Fibroblast of lung (primary cell): ENCODE results near the gene LIN7C. TPM values are rescaled to one million over a fixed set of nuclear protein-coding genes. Genes with fewer than 3 reads are reported as not detected.

Experiments
- DNase-seq, 2 donors: peaks; one replicate each; pipeline versions ENCODE4 v3.0.0 to v3.0.0-alpha.2; 2010; ENCODE audit warnings: low read depth in 2 of 2
- H2AFZ ChIP-seq: 2 replicates; pipeline ENCODE4 v1.5.1; 2012; ENCODE audit warnings: low read length, control low read depth, inconsistent platforms
- H3K27ac ChIP-seq: 2 replicates; pipeline ENCODE4 v1.5.1; 2011; ENCODE audit warnings: low read length, control low read depth; ENCODE audit not compliant: insufficient read depth
- H3K27me3 ChIP-seq: 2 replicates; pipeline ENCODE4 v1.5.1; 2011; ENCODE audit warnings: mild to moderate bottlenecking, low read length; ENCODE audit not compliant: control insufficient read depth, insufficient read depth
- H3K36me3 ChIP-seq: 2 replicates; pipeline ENCODE4 v1.5.1; 2011; ENCODE audit warnings: low read length; ENCODE audit not compliant: control insufficient read depth, insufficient read depth
- H3K4me1 ChIP-seq: 2 replicates; pipeline ENCODE4 v1.5.1; 2011; ENCODE audit warnings: low read length; ENCODE audit not compliant: control insufficient read depth, insufficient read depth; ENCODE audit errors: extremely low read depth
- H3K4me2 ChIP-seq: 2 replicates; pipeline ENCODE4 v1.5.1; 2011; ENCODE audit warnings: low read length, control low read depth; ENCODE audit not compliant: insufficient read depth; ENCODE audit errors: extremely low read depth
- H3K4me3 ChIP-seq, 4 experiments: fragments of 200-600 bp in 1 of 4; sonication (generic) in 1 of 4; replicated peaks in 1 of 4; 2 replicates each; pipeline ENCODE4 v1.5.1; 2011 to 2016; ENCODE audit warnings: low read length in 4 of 4, low read depth in 3 of 4, mild to moderate bottlenecking in 3 of 4, control low read depth in 2 of 4, inconsistent platforms in 1 of 4, mixed read lengths in 1 of 4; ENCODE audit not compliant: insufficient read depth in 1 of 4; ENCODE audit errors: control extremely low read depth in 1 of 4
- H3K79me2 ChIP-seq: 2 replicates; pipeline ENCODE4 v1.5.1; 2012; ENCODE audit warnings: mild to moderate bottlenecking, low read length, inconsistent platforms; ENCODE audit not compliant: control insufficient read depth, insufficient read depth
- H3K9ac ChIP-seq: 2 replicates; pipeline ENCODE4 v1.5.1; 2011; ENCODE audit warnings: mild to moderate bottlenecking, low read length, control low read depth; ENCODE audit not compliant: insufficient read depth
- H3K9me3 ChIP-seq: 2 replicates; pipeline ENCODE4 v1.5.1; 2012; ENCODE audit warnings: low read depth, low read length; ENCODE audit not compliant: control insufficient read depth, insufficient read depth
- H4K20me1 ChIP-seq: 2 replicates; pipeline ENCODE4 v1.5.1; 2011; ENCODE audit warnings: low read length; ENCODE audit not compliant: control insufficient read depth, insufficient read depth; ENCODE audit errors: extremely low read depth
- CTCF ChIP-seq, 2 donors: IDR thresholded peaks in 1 of 2; conservative IDR thresholded peaks in 1 of 2; 1 replicate in 1 of 2; 2 replicates in 1 of 2; pipeline ENCODE4 v1.5.1; 2011 to 2012; ENCODE audit warnings: low read length in 2 of 2, control low read depth in 1 of 2, inconsistent platforms in 1 of 2, low read depth in 1 of 2, mild to moderate bottlenecking in 1 of 2
- EZH2 ChIP-seq: IDR thresholded peaks from 2 replicates; pipeline ENCODE4 v1.5.1; 2012; ENCODE audit warnings: low read length, control low read depth, mild to moderate bottlenecking; ENCODE audit errors: missing control alignments
- polyA plus RNA-seq, 2 donors: library from polyadenylated mRNA; depleted of rRNA in 1 of 2; stranded (reverse) in 1 of 2; unstranded in 1 of 2; fragments of >200 nt; gene quantifications; 2 replicates each; pipeline ENCODE4 v1.2.1, GENCODE V29; 2011 to 2012; ENCODE audit warnings: missing spikeins in 1 of 2
- total RNA-seq: library from RNA; depleted of rRNA; stranded (reverse); fragments of >200 nt; gene quantifications from 2 replicates; pipeline ENCODE4 v1.2.1, GENCODE V29; 2014

Gene LIN7C
- total and polyA plus RNA-seq, 2 donors (not counting 1 experiment from before 2014, with no cell fraction given): 43.2 to 62.6 TPM

GRCh38 chr11:27468209-27468994 is 38.2 kb downstream of the LIN7C start:
- Histone ChIP-seq H3K4me3 (no peak overlapping the region), H3K9me3 (no peaks in the 10 kb centered on the region), H3K4me1 (peaks cover 6% of the 10 kb centered on the region), H2AFZ (no peak overlapping the region), H3K27me3 (no peaks in the 10 kb centered on the region), H3K9ac (no peak overlapping the region), H3K27ac (no peak overlapping the region), H4K20me1 (no peaks in the 10 kb centered on the region), H3K36me3 (no peaks in the 10 kb centered on the region), H3K79me2 (peaks cover 3% of the 10 kb centered on the region), H3K4me2 (no peak overlapping the region)
- DNase-seq: peak; percentile 50 to 89
- no peak for TF ChIP-seq CTCF (conservative IDR thresholded peaks at IDR 0.05 in 1 of 2, IDR thresholded peaks at IDR 0.05 in 1 of 2; ENCODE audit: low read depth in 1 of 2, low read length in 2 of 2)
- no peak for TF ChIP-seq EZH2

- Histone ChIP-seq H2AFZ (no peak overlapping the region), H3K4me2 (no peak overlapping the region), H3K9me3 (no peaks in the 10 kb centered on the region), H3K4me3 (no peak overlapping the region), H3K36me3 (no peaks in the 10 kb centered on the region), H3K9ac (no peak overlapping the region), H3K27me3 (no peaks in the 10 kb centered on the region), H3K79me2 (peaks cover 3% of the 10 kb centered on the region), H3K4me1 (peaks cover 6% of the 10 kb centered on the region), H3K27ac (no peak overlapping the region), H4K20me1 (no peaks in the 10 kb centered on the region)
- TF ChIP-seq CTCF (conservative IDR thresholded peaks at IDR 0.05 in 1 of 2, IDR thresholded peaks at IDR 0.05 in 1 of 2; ENCODE audit: low read depth in 1 of 2, low read length in 2 of 2) (no peak), EZH2 (no peak)
- DNase-seq: no peak
These were observed 39.2 kb downstream of the LIN7C start for GRCh38 chr11:27467181-27467913.

- H3K27me3 ChIP-seq: no peaks in the 10 kb centered on the region
- H3K79me2 ChIP-seq: peaks cover 3% of the 10 kb centered on the region
These were observed 40.2 kb downstream of the LIN7C start for GRCh38 chr11:27466363-27466762.

More at GRCh38 chr11:27466363-27466762, 40.2 kb downstream of the LIN7C start:
- Histone ChIP-seq H3K9me3 (no peaks in the 10 kb centered on the region), H3K9ac (no peak overlapping the region), H3K36me3 (no peaks in the 10 kb centered on the region), H3K4me2 (no peak overlapping the region), H3K4me3 (no peak overlapping the region), H3K4me1 (peaks cover 6% of the 10 kb centered on the region), H3K27ac (no peak overlapping the region), H4K20me1 (no peaks in the 10 kb centered on the region), H2AFZ (no peak overlapping the region)
- TF ChIP-seq EZH2 (no peak), CTCF (conservative IDR thresholded peaks at IDR 0.05 in 1 of 2, IDR thresholded peaks at IDR 0.05 in 1 of 2; ENCODE audit: low read depth in 1 of 2, low read length in 2 of 2) (no peak)
- no peak for DNase-seq
